ENCODE measurements around the gene ZNF423.

Gene ZNF423

DNA sequence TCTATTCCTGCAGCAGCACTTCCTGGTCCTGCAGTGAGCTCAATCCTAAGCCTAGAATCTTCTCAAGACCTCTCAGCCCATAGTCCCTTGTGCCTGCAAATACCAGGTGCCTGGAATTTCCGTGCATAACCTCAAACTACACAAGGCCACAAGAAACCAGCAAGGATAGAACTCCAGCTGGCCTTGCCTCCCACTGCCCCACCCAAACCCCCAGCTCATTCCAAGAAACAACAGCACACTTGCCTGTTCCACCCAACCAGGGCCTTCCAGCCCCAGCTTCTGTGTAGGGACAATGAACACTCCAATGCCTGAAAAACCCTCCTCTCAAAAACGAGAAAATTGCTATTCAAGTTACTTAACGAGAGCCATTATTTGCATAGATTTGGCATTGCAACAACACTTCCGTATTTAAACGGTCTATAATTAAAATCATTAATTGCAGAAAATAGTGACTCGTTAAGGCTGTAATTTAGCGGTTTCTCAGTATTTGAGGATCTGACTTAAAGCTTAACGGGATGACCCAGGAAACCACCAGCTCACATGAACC, 335.3 kb downstream of the ZNF423 start:
- 95 to 96% methylated on average over 8 of the region's 8 CpGs for WGBS, 2 experiments
- H3K27ac ChIP-seq (ENCODE audit: insufficient read depth, low read depth, low read length, poor library complexity, severe bottlenecking): no peak overlapping the region

DNA sequence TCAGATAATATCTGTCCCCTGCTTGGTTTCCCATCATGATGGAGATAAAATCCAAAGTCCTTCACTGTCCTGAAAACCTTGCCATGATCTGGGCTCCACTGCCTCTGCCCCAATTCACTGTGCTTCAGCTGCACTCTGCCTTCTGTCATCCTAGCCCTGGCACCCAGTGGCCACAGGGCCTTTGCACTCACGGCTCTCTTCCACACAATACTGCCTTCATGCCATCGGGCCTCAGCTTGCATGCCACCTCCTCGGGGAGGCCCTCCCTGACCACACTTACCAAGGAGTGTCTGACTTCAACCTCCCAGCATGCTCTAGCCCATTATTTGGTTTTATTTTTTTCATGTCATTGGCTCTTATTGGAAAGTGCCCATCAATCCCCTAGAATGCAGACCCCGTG, 336.2 kb downstream of the ZNF423 start:
- H3K4me3 ChIP-seq (ENCODE audit: insufficient read depth, low read depth, low read length): no peak overlapping the region
- no peaks in the 10 kb centered on the region for H3K4me1 ChIP-seq (ENCODE audit: control insufficient read depth, insufficient read depth, low read length)
- no peaks in the 10 kb centered on the region for H3K9me3 ChIP-seq (ENCODE audit: control insufficient read depth, low read length)
- no peak overlapping the region for H3K27ac ChIP-seq (ENCODE audit: insufficient read depth, low read depth, low read length, poor library complexity, severe bottlenecking)
- WGBS, 2 experiments: 92 to 95% methylated on average over 4 of the region's 4 CpGs
- no peaks in the 10 kb centered on the region for H3K27me3 ChIP-seq (ENCODE audit: control insufficient read depth, insufficient read depth, low read length, poor library complexity, severe bottlenecking)
- H3K36me3 ChIP-seq (ENCODE audit: control insufficient read depth, insufficient read depth, low read length): peaks cover 22% of the 10 kb centered on the region

More for the DNA sequence above, 335.3 kb downstream of the ZNF423 start:
- Histone ChIP-seq H3K27me3 (ENCODE audit: control insufficient read depth, insufficient read depth, low read length, poor library complexity, severe bottlenecking) (no peaks in the 10 kb centered on the region), H3K9me3 (ENCODE audit: control insufficient read depth, low read length) (no peaks in the 10 kb centered on the region), H3K4me1 (ENCODE audit: control insufficient read depth, insufficient read depth, low read length) (no peaks in the 10 kb centered on the region), H3K36me3 (ENCODE audit: control insufficient read depth, insufficient read depth, low read length) (peaks cover 22% of the 10 kb centered on the region), H3K4me3 (ENCODE audit: insufficient read depth, low read depth, low read length) (no peak overlapping the region)

DNA sequence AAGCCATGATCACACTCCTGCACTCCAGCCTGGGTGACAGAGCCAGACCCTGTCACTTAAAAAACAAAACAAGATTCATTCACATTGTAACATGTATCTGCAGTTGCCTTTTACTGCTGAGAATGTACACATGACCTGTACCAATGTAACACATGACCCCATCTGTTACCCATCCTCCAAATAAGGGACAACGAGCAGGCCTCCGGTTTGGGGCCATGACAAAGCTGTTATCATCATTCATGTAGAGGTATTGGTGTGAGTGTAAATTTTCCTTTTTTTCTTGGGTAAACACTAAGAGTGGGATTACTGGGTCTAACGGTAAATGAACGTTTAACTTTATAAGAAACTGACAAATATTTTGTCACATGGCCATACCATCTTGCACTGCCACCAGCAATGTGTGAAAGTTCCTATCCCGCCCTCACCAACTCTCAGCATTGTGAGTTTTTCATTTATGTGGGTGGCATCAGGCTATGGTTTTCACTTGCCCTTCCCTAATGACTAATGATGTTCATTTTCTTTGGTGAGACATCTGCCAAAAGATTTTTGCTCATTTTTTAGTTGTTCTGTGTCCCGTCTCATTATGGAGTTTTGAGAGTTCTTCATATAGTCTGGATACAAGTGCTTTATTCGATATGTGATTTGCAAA, 336.8 kb downstream of the ZNF423 start:
- H3K4me1 ChIP-seq (ENCODE audit: control insufficient read depth, insufficient read depth, low read length): no peaks in the 10 kb centered on the region
- WGBS, 2 experiments: 93 to 97% methylated on average over 7 of the region's 7 CpGs
- H3K27me3 ChIP-seq (ENCODE audit: control insufficient read depth, insufficient read depth, low read length, poor library complexity, severe bottlenecking): no peaks in the 10 kb centered on the region
- peaks cover 22% of the 10 kb centered on the region for H3K36me3 ChIP-seq (ENCODE audit: control insufficient read depth, insufficient read depth, low read length)
- no peak overlapping the region for H3K4me3 ChIP-seq (ENCODE audit: insufficient read depth, low read depth, low read length)
- H3K9me3 ChIP-seq (ENCODE audit: control insufficient read depth, low read length): no peaks in the 10 kb centered on the region
- H3K27ac ChIP-seq (ENCODE audit: insufficient read depth, low read depth, low read length, poor library complexity, severe bottlenecking): no peak overlapping the region

DNA sequence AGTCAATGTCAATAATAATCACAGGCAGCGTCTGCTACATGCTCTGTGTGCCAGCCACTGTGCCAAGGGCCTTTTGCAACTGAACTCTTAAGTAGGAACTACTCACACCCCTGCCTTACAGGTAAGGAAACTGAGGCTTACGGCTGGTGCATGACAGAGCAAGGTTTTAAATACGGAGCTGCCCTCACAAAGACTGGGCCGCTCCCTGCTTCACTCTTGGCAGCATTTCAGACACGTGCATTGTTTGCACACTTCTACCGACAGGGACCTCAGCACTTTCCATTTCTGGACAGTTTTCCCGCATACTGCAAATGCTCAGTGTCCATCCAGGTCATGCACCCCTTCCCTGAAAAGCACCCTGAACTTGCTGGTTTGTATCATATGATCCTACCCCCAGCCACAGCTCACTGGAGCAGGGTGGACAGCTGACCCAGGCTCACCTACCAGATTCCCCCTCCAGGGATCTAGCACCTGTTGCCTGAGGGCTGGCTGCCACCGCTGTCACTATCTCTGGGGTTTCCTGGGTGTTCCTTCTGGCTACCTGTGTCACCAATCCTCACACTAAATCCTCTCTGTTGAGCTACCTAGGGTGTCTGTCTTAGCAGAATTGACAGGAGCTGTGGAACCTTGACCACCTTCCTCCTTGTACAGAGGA, 339.4 kb downstream of the ZNF423 start:
- Histone ChIP-seq H3K27me3 (ENCODE audit: control insufficient read depth, insufficient read depth, low read length, poor library complexity, severe bottlenecking) (no peaks in the 10 kb centered on the region), H3K9me3 (ENCODE audit: control insufficient read depth, low read length) (no peaks in the 10 kb centered on the region), H3K36me3 (ENCODE audit: control insufficient read depth, insufficient read depth, low read length) (peaks cover 8% of the 10 kb centered on the region), H3K4me3 (ENCODE audit: insufficient read depth, low read depth, low read length) (no peak overlapping the region), H3K4me1 (ENCODE audit: control insufficient read depth, insufficient read depth, low read length) (no peaks in the 10 kb centered on the region), H3K27ac (ENCODE audit: insufficient read depth, low read depth, low read length, poor library complexity, severe bottlenecking) (no peak overlapping the region)
- 94 to 95% methylated on average over 8 of the region's 8 CpGs for WGBS, 2 experiments

DNA sequence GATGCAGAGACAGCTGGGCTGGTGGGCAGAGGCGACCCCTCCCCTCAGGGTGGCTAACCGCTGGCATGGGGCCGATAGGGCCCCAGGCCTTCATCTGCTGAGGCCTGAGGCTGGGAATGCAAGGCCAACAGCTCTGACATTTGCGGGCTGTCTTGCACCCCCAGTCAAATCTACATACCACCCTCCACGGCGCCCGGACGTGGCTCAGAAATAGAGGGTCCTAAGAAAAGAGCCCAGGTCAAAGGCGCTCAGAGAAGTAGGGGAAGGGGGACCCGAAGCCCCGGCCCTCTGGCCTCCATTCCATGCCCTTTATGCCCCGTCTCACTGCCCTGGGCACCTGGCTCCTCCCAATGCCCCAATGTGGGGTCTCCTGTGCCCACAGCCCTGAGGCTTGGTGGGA, 340.1 kb downstream of the ZNF423 start:
- Histone ChIP-seq H3K4me3 (ENCODE audit: insufficient read depth, low read depth, low read length) (no peak overlapping the region), H3K27me3 (ENCODE audit: control insufficient read depth, insufficient read depth, low read length, poor library complexity, severe bottlenecking) (no peaks in the 10 kb centered on the region), H3K9me3 (ENCODE audit: control insufficient read depth, low read length) (no peaks in the 10 kb centered on the region), H3K4me1 (ENCODE audit: control insufficient read depth, insufficient read depth, low read length) (no peaks in the 10 kb centered on the region), H3K27ac (ENCODE audit: insufficient read depth, low read depth, low read length, poor library complexity, severe bottlenecking) (no peak overlapping the region), H3K36me3 (ENCODE audit: control insufficient read depth, insufficient read depth, low read length) (peaks cover 8% of the 10 kb centered on the region)
- WGBS, 2 experiments: 92 to 95% methylated on average over 12 of the region's 12 CpGs

DNA sequence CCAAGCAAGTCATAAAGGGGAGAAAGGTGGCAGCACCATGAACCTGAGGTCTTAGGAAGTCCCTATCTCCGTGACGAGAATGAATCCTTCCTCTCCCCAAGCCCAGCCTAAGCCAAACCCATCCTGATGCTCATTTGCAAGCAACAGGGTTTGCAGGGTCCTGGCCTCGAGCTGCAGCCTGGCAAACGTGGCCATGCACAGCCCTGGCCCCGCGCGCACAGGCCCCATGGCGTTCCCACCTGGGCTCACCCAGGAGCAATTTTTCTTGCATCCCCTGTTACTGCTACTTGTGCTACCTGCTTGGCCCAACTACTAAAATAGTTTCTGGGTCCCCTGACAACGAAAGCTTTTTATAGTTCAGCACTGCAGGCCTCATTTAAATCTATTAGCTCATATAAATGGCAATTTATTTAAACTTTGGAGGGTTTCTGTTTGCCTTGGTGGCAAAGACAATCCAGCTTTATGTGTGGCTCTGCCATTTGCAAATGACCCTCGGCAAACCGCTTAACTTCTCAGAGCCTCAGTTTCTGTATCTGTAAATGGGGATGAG, 340.8 kb downstream of the ZNF423 start:
- no peak overlapping the region for H3K4me3 ChIP-seq (ENCODE audit: insufficient read depth, low read depth, low read length)
- H3K27ac ChIP-seq (ENCODE audit: insufficient read depth, low read depth, low read length, poor library complexity, severe bottlenecking): no peak overlapping the region
- H3K9me3 ChIP-seq (ENCODE audit: control insufficient read depth, low read length): no peaks in the 10 kb centered on the region
- no peaks in the 10 kb centered on the region for H3K27me3 ChIP-seq (ENCODE audit: control insufficient read depth, insufficient read depth, low read length, poor library complexity, severe bottlenecking)
- 93% methylated on average over 11 of the region's 11 CpGs for WGBS, 2 experiments
- H3K4me1 ChIP-seq (ENCODE audit: control insufficient read depth, insufficient read depth, low read length): no peaks in the 10 kb centered on the region
- H3K36me3 ChIP-seq (ENCODE audit: control insufficient read depth, insufficient read depth, low read length): peaks cover 8% of the 10 kb centered on the region

DNA sequence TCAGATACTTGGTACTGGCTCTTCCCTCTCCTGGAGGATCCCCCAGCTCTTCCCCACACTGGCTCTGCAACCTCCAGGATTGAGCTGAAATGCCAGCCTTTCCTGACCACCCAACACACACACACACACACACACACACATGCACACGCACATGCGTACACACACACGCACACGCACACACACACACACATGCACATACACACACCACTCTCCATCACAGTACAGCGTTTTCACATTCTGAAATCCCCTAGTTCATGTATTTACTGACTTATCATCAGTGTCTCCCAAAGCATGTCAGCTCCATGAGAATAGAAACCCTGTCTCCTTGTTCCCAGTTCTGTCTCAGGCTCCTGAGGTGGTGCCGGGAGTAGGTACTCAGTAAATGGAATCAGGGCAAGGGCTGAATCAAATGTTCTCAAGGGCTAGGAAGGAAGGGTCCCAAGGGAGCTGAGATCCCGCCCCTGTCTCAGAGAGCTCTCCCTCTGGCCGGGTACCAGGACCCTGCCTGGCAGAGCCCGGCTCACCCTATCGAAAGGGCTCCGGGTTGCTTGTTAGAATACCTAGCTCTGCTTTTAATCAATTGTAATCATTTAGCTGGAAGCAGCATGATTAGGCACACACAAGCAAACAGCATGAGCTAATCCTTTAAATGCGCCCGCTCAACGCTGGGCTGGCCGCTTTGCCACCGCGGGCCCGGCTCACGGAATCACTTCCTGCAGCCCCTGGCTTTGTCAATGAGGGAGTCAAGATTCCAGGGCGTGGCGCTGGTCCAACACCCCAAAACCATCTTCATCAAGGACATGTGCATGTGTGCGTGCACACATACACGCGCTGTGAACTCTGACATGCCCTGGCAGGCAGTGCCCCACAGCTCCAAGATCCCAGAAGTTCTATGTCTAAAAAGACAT, 341.6 kb downstream of the ZNF423 start:
- H3K27me3 ChIP-seq (ENCODE audit: control insufficient read depth, insufficient read depth, low read length, poor library complexity, severe bottlenecking): no peaks in the 10 kb centered on the region
- H3K9me3 ChIP-seq (ENCODE audit: control insufficient read depth, low read length): no peaks in the 10 kb centered on the region
- peaks cover 8% of the 10 kb centered on the region for H3K36me3 ChIP-seq (ENCODE audit: control insufficient read depth, insufficient read depth, low read length)
- no peak overlapping the region for H3K27ac ChIP-seq (ENCODE audit: insufficient read depth, low read depth, low read length, poor library complexity, severe bottlenecking)
- no peaks in the 10 kb centered on the region for H3K4me1 ChIP-seq (ENCODE audit: control insufficient read depth, insufficient read depth, low read length)
- H3K4me3 ChIP-seq (ENCODE audit: insufficient read depth, low read depth, low read length): no peak overlapping the region
- WGBS, 2 experiments: 92 to 94% methylated on average over 24 of the region's 24 CpGs

DNA sequence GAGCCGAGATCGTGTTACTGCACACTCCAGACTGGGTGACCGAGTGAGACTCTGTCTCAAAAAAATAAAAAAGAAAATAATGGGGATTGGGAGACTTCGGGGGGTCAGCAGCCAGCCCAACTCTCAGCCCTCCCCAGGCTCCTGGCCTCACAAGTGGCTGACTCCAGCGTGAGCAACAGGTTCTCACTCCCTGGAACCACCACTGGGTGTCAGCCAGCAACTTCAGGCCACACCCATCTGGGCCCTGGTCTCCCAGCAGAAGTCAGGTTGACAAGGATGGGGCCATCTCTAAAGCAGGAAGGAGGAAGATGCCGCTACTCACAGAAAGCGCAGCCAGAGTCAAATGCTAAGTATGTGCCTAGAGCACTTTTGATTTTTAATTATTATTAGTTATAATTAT, 342.9 kb downstream of the ZNF423 start:
- Histone ChIP-seq H3K9me3 (ENCODE audit: control insufficient read depth, low read length) (no peaks in the 10 kb centered on the region), H3K27me3 (ENCODE audit: control insufficient read depth, insufficient read depth, low read length, poor library complexity, severe bottlenecking) (no peaks in the 10 kb centered on the region), H3K4me1 (ENCODE audit: control insufficient read depth, insufficient read depth, low read length) (no peaks in the 10 kb centered on the region), H3K36me3 (ENCODE audit: control insufficient read depth, insufficient read depth, low read length) (peaks cover 3% of the 10 kb centered on the region), H3K4me3 (ENCODE audit: insufficient read depth, low read depth, low read length) (no peak overlapping the region), H3K27ac (ENCODE audit: insufficient read depth, low read depth, low read length, poor library complexity, severe bottlenecking) (no peak overlapping the region)
- 85 to 88% methylated on average over 7 of the region's 7 CpGs for WGBS, 2 experiments

DNA sequence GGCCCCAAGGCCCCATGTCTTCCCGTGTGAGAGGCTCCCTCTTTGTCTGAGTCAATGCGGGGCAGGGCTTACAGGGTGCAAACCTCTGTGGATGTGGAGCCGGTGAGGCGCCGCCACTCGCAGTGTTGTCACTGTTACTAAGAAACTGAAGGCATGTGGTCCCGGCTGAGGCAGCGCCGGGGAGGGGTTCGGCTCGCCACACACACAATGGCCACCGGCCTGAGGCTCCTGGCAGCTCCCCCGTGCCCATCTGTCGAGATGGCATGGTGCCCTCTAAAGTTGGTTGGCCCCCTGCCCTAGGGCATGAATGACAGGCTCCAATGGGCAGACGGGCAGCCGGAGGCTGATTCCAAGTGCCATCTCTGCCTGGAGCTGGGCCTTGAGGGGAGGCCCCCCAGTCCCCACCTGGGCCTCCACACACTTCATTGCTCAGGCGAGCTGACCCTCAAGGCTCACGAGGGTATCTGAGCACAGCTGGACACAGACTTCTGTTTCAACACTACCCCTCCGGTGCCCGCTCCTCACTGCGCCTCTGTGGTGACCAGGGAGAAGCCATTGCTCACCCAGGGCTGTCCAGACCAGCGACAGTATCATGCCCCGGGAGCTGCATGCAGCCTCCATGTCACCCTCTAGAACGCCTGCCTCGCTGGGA, 345.1 kb downstream of the ZNF423 start:
- Histone ChIP-seq H3K36me3 (ENCODE audit: control insufficient read depth, insufficient read depth, low read length) (peaks cover 3% of the 10 kb centered on the region), H3K27me3 (ENCODE audit: control insufficient read depth, insufficient read depth, low read length, poor library complexity, severe bottlenecking) (no peaks in the 10 kb centered on the region), H3K9me3 (ENCODE audit: control insufficient read depth, low read length) (no peaks in the 10 kb centered on the region), H3K4me3 (ENCODE audit: insufficient read depth, low read depth, low read length) (no peak overlapping the region), H3K4me1 (ENCODE audit: control insufficient read depth, insufficient read depth, low read length) (no peaks in the 10 kb centered on the region), H3K27ac (ENCODE audit: insufficient read depth, low read depth, low read length, poor library complexity, severe bottlenecking) (no peak overlapping the region)
- WGBS, 2 experiments: 90 to 91% methylated on average over 25 of the region's 25 CpGs

Measured in ectodermal cell (in vitro differentiated cells).